Islet precursor cell (in vitro differentiated cells): ENCODE results near the gene PLEKHN1.
"Not testable (repeated sequence)": the region's sequence is repeated elsewhere in the genome, so short reads cannot be mapped to it uniquely, and the experiment has no call there.

Experiments
- DNase-seq: peaks from one replicate; pipeline ENCODE4 v3.0.0-alpha.2; 2018

PLEKHN1 gene

DNA sequence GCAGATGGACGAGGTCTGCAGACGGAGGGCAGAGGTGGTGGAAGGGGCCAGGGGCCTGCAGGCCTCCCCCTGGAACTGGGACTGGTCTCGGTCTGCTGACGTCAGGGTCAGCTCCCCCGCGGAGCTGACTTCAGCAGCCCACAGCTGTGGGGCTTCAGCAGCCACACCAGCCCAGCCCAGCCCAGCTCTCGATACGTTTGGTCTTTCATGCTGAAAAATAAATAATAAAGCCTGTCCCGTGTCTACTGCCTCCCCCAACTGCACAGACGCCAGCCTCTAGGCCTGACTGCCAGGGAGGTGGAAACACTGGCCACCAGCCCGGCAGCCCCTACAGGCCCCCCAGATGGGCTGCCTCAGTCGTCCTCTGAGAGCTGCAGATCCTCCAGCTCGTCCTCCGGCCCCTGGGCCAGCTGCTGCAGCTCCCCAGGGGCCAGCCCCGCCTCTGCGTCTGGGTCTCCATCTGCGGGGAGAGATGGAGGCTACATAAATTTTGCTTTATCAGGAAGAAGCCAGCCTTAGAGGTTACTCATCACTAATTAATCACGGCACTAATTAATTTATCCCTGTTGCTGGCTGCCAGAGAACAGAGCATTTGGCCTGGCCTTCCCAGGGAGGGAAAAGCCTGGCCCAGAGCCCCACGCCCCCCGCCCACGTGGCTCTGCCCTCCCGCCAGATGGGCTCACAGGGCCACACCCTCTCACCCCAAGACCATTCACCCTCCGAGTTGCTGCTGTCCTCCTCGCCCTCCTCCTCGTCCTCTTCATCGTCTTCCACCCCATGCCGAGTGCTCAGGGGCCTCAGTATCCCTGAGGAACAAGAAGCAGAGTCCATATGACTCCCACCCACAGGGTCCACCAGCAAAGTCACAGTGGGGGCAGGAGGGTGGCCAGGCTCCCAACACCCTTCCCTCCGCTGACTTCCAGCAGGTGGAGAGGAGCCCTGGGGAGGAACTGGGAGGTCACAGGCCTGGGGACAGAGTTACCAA is 21.6 kb upstream of the PLEKHN1 start:
- no peak for DNase-seq

DNA sequence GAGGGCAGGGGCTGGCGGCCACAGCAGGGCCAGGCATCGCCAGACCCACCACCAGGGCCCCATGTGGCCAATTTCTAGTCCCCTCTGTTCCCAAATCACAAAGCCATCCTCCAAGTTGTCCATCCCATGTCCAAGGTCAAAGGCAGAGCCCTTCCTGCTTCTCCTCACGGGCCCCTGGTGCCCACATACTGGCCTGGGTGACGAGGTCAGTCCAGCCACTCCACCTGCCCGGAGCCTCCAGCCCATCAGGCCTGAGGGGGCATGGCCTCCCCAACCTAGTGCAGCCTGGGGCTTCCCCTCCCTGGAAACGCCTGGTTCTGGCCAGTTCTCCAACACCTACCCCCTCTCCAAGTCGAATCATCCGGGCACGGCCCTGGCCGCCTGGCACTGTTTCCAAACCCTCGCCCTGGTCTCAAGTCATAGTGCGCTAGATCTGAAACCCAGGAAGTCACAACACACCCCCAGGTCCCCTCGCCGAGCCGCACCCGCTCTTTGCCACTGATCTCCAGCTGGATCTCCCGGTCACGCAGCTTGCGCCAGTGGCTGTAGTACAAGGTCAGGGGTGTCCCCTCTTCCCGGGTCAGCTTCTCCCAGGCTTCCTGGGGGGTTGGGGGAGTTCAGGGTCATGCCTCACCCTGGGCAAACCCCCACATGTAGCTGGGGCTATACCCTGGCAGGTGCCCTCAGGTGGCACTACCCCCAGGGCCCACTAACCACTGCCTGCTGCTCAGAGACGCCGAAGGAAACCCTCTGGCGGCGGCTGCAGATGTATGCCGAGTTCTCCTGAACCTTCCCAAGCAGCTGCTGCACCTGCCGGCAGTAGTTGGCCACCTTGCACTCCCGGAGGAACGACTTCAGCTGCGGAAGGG is 20.4 kb upstream of the PLEKHN1 start:
- DNase-seq, result no peak

DNA sequence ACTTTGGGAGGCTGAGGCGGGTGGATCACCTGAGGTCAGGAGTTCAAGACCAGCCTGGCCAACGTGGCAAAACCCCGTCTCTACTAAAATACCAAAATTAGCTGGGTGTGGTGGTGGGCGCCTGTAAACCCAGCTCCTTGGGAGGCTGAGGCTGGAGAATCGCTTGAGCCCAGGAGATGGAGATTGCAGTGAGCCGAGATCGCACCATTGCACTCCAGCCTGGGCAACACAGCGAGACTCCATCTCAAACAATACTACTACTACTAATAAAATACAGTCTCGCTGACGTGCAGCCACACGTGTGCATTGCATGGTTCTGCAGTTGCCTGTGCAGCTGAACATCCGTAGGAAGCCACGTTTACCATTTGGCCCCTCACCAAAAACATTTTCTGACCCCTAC is 19.5 kb upstream of the PLEKHN1 start:
- DNase-seq, result not testable (repeated sequence)

DNA sequence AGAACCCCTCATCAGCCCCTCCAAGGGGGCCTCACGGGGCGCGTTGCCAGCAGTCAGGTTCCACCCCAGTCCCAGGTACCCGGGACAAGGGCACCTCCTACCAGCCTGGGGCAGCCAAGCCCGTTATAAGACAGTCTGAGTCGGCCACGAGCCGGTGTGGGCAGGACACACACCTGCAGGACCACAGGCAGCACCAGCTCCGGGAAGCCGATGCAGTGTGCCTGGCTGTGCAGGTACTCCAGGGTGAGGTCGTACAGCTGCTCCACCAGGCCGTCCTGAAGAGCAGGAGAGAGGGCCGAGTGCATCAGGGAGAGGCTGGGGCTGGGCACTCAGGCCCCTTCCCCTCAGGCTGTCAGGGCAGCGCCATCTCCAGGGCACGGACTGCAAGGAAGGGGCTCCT is 18.3 kb upstream of the PLEKHN1 start:
- DNase-seq, result no peak

DNA sequence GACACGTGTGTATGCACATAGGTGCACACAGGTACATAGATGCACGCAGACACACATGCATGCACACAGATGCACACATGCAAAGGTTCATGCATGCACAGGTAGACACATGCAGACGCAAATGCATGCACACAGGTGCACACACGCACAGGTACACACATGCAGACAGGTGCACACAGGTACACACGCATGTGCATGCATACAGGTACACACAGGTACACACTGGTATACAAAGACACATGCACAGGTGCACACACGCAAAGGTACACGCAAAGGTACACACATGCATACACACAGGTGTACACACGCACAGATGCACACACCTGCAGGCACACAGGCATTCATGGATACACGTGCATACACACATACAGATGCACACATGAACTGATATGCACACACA is 16.0 kb upstream of the PLEKHN1 start:
- no peak for DNase-seq

DNA sequence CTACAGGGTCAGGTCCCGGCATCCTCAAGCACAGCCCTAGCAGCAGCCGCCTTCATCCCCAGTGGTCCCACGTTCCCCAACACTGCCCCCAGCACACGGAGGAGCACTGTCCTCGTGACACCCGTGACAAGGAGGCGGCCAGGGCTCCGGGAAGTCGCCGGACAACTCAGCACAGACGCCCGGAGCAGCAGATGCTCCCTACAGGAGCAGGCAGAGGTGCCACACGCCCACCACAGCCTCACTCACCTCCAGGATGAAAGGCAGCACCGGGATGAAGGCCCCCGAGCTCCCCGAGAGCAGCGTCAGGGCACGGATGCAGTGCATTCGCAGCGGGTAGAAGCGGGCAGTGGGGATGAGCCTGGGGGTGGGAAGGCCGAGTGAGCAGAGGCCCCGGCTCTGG is 15.4 kb upstream of the PLEKHN1 start:
- DNase-seq, result no peak

DNA sequence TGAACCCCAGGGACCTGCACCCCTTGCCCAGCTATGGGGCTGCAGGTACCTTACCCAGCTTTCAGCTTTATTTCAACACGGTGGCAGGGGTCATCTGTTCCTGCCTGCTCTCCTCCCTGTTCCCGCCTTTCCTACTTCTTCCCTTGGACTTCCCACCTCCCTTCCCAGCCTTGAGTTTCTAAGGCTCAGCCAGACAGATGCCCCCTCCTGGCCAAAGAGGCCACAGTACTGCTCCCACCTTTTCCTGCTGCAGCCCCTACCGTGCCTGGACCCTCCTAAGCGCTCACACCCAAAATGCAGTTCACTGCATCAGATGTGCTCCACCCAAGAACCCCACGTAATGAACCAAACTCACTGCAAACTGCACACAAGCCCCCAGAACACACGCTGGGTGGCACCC is 14.9 kb upstream of the PLEKHN1 start:
- DNase-seq, result no peak

DNA sequence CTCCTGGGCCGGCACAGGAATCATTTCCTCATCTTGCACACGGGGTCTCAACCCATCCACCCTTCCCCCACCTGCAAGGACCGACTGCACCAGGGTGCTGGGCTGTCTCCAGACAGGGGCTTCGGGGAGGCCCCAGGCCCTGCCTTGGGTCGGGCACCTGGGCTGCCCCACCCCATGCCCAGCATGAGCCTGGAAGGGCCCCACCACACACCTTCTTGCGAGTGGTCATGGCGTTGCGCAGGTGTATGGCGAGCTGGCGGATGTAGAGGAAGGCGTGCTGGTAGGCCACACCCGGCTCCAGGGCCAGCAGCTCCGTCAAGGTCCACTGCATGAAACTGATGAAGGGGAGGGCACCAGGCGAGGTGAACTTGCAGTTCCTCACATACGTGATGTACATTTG is 14.1 kb upstream of the PLEKHN1 start:
- DNase-seq, result no peak

DNA sequence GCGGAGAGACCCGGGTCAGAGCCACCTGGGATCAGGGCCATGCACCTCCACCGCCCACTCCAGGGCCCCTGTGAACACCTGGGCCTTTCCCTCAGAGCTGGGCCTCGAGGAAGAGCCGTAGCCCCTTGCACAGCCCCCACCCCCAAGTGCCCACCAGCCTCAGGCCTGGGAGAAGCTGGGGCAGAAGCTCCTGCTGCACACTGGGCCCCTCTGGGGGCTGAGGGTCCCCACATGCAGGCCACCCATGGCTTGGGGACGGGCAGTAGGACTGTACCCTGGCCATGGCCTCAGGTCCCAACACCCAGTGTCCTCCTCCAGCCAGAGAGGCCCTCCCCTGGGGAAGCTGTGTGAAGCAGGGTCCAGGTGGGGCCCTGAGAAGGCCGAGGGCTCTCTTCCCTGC is 13.7 kb upstream of the PLEKHN1 start:
- no peak for DNase-seq

DNA sequence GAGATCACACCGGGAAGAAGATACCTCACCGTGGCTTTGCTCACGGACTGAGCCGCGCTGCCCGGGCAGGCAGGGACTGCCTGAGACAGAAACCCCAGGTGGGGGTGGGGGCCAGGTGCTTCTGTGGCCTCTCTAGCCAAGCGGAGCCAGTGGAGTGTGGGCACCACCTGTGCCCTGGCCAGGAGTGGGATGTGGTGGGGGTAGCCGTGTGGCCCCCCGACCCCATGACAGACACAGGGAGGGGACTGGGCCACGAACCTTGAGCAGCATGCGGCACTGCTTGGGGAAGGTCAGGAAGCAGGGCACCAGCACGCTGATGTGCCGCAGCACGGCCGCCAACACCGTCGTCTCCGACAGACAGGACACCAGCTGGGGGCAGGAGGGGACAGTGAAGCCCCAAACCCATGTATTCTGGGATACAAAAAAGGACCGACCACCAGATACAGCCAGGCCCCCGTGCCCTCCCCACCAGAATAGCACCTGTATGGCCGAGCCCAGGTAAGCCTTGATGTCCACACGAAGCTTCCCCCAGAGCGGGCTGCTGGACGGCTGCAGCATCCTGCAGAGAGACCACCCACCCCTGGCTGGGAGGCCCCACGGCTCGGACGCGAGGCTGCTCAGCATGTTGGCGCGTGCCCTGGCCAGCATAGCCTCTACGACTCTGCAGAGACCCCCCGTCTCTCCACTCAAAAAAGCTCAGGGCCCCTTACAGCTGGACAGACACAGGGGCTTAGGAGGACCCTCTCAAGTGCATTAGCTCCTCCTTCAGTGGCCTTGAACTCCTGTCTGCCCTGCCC is 12.6 kb upstream of the PLEKHN1 start:
- DNase-seq, result no peak

DNA sequence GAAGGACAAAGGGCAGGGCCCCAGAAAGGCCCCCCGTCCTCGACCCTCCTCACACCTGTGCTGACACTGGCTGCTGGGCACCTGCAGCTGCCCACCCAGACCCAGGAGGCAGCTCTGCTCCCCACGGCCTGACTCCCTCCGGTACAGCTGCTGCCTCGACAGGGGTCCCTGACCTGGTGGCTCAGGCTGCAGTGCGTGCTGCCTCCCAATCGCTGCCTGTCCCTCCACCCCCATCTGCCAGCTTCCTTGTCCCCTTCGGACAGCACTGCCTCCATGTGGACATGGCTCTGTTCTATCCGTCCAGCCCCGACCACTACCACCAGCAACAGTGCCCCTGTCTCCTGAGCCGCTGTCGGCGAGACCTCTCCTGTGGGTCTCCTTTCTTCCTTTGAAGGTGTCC is 11.4 kb upstream of the PLEKHN1 start:
- no peak for DNase-seq

DNA sequence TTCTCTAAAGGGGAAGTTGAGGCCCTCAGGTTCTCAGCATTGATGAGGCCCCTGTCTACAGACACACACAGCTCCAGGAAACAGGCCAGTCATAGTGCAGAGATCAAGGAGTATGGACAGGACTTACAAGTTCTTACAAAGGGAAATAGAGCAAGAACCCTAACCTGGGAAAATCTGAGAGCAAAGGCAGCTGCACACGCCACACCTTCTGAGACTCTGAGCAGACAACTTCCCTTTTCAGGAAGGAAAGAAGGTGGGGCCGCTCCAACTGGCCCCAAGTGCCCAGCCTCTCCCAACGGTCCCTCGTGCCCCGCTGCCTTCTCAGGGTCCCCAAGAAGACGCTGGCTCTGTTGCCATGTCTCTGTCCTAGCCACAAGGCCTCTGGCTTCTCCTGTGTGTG is 10.8 kb upstream of the PLEKHN1 start:
- no peak for DNase-seq

DNA sequence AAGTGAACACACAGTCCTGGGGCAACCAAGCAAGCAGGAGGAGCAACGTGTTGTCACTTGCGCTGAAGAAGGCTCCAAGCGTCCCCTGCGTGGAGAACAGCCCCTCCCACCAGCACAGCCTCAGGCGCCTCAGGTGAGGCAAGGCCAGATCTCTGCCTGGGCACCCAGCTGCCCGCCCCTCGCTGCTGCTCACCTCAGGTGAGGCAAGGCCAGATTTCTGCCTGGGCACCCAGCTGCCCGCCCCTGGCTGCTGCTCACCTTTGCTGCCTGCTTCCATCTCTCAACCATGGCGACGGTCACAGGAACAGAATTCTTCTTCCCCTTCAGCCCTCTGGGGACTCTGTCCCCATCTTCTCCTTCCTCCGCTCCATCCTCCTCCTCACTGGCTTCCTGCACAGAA is 9.6 kb upstream of the PLEKHN1 start:
- no peak for DNase-seq

DNA sequence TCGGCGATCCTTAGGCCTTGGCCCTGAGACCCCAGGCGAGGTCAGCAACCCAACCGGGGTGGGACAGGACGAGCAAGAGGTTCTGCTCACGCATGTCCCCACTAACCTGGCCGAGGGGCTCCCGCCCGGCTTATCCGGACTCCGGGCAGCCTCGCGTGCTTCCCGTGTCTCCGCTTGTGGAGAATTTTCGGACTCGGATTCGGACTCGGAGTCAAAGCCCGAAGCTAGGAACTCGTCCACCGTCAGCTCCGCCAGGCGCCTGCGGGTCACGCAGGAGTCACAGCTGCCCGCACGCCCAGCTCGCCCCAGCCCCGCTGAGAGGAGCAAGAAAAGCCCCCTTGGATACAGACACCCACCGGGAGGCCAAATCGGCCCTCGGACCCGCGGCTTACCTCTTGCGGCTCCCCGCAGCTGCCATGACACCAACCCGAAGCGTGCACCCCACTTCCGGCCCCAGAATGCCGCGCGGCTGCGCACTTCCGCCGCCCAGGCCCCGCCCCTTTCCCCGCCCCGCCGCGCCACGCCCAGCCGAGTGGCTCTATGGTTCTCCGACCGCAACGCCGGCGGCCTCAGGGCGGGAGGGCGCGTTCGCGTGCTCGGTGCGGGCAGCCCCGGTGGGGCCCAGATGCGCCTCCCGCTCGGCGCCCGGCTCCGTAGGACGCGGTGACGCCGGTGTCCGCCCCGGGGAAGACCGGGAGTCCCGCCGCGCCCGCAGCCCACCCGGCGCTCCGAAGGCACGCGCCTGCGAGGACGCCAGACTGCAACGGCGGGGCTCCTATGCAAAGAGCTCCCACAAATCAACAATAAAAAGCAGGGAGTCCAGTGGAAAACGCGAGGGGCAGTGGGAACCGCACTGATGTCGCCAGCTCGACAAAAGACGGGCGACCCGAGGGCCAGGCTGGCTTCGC is 7.2 kb upstream of the PLEKHN1 start, which contains the start of gene NOC2L:
NOC2L (minus strand) TSS at position 434 of the 908 bp plus-strand sequence; CDS start at position 418, 16 bp downstream.
- peak; percentile 95 for DNase-seq

DNA sequence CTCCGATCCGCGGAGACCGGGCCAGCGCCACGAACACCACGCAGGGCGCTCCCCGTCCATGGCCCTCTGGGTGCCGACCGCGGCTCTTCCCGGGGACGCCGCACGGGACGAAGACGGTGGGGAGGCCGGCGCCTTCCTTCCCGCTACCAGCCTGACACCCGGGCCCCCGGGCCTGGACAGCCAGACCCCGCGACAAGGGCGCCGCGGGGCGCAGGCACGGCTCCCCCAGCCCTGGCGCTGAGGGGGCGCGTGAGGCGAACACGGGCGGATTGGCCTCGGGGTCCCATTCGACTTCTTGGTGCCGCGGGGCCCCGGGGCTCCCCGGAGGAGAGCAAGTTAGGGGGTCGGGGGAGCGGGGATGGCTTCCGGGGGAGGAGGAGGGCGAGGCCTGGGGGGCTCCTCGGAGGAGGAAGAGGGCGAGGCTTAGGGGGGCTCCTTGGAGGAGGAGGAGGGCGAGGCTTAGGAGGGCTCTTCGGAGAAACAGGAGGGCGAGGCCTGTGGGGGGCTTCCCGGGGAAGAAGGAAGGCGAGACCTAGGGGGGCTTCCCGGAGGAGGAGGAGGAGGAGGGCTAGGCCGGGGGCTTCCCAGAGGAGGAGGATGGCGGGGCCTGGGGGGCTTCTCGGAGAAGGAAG is 6.4 kb upstream of the PLEKHN1 start:
- DNase-seq, result no peak

DNA sequence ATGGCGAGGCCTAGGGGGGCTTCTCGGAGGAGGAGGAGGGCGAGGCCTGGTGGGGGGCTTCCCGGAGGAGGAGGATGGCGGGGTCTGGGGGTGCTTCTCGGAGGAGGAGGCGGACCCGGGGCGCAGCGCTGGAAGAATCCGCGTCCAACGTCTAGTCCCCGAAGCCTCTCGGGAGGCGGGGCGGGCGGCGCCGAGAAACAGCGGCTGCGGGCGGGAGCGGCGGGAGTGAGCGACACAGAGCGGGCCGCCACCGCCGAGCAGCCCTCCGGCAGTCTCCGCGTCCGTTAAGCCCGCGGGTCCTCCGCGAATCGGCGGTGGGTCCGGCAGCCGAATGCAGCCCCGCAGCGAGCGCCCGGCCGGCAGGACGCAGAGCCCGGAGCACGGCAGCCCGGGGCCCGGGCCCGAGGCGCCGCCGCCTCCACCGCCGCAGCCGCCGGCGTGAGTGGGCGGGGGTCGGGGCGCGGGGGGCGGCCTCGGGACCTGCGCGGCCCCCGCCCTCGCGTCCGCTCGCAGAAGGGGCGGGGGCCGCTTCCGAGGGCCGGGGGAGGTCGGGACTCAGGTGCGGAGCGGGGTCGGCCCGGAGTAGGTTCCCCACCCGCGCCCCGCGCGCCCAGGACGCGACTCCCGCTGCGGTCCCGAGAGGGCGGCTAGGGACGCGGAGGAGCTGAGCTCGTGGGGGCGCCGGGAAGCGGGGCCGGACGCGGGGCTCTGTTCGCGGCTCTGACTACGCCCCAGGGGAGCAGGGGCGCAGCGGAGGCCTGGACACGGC is 5.7 kb upstream of the PLEKHN1 start, which contains the start of gene KLHL17:
KLHL17 (plus strand) TSS at position 222 of the 769 bp plus-strand sequence; CDS start at position 332, 110 bp downstream.
- peak; percentile 85 for DNase-seq

DNA sequence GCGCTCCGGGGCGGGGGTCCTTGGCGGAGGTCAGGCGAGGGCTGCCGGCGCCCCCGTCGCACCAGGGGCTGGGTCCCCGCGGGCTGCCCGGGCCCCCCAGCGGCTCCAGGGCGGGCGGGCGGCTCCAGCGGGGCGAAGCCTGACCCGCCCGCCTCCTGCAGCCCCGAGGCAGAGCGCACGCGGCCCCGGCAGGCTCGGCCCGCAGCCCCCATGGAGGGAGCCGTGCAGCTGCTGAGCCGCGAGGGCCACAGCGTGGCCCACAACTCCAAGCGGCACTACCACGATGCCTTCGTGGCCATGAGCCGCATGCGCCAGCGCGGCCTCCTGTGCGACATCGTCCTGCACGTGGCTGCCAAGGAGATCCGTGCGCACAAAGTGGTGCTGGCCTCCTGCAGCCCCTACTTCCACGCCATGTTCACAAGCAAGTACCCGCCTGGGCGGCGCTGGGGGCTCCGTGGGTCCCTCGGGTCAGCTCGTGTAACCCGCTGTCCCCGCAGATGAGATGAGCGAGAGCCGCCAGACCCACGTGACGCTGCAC is 5.1 kb upstream of the PLEKHN1 start:
- DNase-seq, result no peak

DNA sequence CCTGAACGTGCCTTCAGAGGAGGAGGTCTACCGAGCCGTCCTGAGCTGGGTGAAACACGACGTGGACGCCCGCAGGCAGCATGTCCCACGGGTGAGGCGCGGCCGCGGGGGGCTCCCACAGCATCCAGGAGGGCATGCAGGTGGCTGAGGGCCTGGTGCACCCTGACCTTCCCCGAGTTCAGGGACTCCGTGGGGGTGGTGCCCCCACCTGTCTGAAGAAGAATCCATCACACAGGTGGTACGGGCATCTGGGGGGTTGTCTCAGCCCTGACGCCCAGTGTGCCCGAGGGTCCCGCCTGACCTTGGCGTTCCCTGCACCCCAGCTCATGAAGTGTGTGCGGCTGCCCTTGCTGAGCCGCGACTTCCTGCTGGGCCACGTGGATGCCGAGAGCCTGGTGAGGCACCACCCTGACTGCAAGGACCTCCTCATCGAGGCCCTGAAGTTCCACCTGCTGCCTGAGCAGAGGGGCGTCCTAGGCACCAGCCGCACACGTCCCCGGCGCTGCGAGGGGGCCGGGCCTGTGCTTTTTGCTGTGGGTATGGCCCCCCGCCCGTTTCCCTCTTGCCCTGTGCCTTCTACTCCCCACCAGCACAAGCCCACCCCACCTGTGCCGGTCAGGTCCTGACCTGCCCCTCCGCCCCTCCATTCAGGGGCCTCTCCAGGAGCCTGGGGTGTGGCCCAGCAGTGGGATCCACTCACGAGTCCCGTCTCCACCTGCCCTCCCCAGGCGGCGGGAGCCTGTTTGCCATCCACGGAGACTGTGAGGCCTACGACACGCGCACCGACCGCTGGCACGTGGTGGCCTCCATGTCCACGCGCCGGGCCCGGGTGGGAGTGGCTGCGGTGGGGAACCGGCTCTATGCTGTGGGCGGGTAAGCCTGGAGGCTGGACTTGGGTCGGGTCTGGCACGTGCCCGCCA is 3.6 kb upstream of the PLEKHN1 start:
- no peak for DNase-seq

DNA sequence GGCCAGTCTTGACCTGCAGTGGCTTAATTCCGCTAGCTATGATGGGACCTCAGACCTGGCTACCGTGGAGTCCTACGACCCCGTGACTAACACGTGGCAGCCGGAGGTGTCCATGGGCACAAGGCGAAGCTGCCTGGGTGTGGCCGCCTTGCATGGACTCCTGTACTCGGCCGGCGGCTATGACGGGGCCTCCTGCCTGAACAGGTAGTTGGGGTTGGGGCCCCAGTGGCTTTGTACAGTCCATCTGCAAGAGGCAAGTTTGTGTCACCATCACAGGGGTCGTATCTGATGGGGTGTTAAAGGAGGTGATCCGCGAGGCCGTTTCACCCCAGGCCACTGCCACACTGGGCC is 3.0 kb upstream of the PLEKHN1 start:
- no peak for DNase-seq
